Choroid plexus epithelial cell (primary cell): Measurements from ENCODE around the gene AQP3.
"Not testable (repeated sequence)": the region's sequence is repeated elsewhere in the genome, so short reads cannot be mapped to it uniquely, and the experiment has no call there.

ENCODE experiments used
- DNase-seq: peaks from one replicate; pipeline ENCODE4 v3.0.0-alpha.2; 2010; ENCODE audit warnings: low read depth
- H3K4me3 ChIP-seq: 2 replicates; pipeline ENCODE4 v1.5.1; 2011; ENCODE audit warnings: low read depth, mild to moderate bottlenecking, control low read depth, low read length, moderate library complexity
- TF ChIP-seq, protein P1 (sequence below): conservative IDR thresholded peaks from 2 replicates; pipeline ENCODE4 v1.5.1; 2011; ENCODE audit warnings: low read depth, mild to moderate bottlenecking, control low read depth, inconsistent platforms, low read length, moderate library complexity

Gene AQP3

DNA sequence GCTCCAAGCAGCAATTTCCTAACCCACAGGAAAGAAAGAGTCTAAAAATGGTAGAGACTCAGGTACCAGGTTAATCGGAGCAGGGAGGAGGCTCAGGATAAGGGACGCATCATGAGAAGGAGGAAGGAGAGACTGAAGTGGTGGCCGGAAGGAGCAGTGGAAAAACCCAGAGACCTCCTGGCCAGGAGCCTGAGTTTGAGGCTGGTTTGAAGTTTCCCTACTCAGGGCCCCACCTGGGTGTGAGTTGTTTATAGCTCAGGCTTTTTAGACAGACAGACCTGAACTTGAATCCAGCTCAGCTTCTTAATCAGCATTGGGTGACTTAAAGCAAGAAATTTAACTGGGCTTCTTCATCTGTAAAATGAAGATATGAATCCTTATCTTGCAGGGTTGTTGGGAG is 33.1 kb downstream of the AQP3 start:
- TF ChIP-seq, protein P1, sequence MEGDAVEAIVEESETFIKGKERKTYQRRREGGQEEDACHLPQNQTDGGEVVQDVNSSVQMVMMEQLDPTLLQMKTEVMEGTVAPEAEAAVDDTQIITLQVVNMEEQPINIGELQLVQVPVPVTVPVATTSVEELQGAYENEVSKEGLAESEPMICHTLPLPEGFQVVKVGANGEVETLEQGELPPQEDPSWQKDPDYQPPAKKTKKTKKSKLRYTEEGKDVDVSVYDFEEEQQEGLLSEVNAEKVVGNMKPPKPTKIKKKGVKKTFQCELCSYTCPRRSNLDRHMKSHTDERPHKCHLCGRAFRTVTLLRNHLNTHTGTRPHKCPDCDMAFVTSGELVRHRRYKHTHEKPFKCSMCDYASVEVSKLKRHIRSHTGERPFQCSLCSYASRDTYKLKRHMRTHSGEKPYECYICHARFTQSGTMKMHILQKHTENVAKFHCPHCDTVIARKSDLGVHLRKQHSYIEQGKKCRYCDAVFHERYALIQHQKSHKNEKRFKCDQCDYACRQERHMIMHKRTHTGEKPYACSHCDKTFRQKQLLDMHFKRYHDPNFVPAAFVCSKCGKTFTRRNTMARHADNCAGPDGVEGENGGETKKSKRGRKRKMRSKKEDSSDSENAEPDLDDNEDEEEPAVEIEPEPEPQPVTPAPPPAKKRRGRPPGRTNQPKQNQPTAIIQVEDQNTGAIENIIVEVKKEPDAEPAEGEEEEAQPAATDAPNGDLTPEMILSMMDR = no peak
- DNase-seq = no peak
- no peak overlapping the region for H3K4me3 ChIP-seq

DNA sequence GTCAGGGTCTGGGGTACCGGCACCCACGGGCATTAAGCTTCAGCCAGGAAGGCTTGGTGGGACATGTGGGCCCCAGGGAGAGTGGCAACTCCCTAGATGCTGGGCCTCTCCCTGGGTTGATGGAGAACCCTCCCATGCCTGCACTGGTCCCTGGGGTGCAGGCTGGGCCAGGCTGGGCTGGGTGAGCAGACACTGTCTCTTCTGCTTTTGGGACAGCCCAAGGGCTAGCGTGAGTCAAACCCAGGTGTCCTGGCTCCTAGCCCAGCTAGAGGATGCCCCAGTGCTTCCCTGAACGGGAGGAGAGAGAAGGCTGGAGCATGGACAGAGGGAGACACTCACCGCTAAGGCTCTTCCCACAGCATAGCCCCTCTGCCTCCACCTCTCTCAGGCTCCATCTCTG is 39.3 kb downstream of the AQP3 start:
- TF ChIP-seq, protein P1 = no peak
- H3K4me3 ChIP-seq = no peak overlapping the region
- no peak for DNase-seq

DNA sequence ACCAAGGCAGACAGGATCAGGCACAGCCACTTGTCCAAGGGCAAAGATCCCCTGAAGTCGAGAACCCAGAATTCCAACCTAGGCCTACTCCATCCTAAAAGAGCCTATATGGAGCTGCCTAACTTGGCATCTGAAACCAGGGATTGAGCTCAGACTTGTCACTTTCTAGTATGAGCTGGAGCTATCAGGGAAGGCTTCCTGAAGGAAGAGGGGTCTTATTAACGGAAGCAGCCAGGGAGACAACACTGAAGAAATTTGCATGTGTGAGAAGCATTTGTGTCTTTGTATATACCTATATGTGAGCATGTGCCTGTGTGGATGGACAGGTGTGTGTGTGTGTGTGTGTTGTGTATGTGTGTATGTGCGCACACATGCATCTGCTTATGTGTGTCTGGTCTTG is 40.3 kb downstream of the AQP3 start:
- TF ChIP-seq, protein P1 = no peak
- H3K4me3 ChIP-seq = no peak overlapping the region
- no peak for DNase-seq

DNA sequence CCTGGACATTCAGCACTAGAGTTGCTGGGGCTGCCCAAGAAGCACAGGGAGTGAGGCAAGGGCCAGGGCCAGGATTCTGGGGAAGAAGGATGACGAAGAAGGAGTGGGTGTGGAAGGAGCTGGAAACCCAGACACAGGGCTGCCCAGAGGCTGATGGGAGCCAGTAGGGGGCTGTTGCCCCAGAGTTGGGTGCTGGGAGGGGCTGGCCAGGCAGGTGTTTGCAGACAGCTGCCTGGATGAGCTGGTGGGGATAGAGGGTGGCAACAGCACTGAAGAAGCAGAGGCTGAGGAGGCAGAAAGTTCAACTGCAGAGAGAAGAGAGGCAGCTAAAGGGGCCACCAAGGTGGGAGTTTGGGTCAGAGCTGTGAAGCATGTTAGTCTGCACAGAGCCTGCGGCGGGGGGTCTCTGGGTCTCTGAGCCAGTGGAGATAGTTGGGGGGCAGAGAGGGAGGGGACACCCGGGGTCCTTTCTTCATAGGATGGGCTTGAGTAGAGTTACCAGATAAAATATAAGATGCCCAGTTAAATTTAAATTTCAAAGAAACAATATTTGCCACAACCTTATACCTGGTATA is 42.5 kb downstream of the AQP3 start:
- DNase-seq = no peak
- H3K4me3 ChIP-seq = no peak overlapping the region
- TF ChIP-seq, protein P1 = no peak

DNA sequence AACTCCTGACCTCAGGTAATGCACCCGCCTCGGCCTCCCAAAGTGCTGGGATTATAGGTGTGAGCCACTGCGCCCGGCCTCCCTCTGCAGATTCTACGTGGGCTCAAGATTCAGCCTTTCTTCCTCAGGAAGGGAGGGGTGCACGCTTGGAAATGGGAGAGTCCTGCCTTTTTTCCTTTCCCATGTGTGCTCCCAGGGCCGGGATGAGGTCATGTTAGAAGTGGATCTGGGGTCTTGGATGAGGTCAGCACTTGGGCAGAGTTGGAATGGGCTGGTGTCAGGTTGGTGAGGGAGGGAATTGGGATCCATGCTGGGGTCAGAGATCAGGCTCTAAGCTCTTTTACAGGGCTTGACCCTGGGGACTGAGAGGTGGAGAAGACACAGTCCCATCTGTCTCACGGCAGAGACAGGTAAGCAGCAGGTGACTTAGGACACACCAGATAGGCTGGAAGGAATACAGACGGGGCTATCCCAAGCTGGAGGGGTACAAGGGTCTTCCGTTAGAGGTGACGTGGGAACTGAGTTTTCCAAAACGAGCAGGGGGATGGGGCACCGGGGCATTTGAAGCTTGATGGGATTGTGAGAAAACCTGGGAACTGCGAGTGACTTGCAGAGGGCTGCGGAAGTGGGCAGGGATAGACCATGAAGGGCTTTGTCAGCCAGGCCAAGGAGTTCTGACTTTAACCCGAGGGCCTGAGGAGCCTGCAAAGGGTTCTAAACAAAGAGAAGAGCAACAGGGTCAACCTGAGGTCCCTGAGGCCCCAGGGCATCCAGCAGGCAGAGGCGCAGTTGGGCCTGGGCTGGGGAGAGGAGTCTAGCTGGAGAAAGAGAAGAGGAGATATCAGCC is 43.2 kb downstream of the AQP3 start:
- DNase-seq = no peak
- TF ChIP-seq, protein P1 = no peak
- no peak overlapping the region for H3K4me3 ChIP-seq

DNA sequence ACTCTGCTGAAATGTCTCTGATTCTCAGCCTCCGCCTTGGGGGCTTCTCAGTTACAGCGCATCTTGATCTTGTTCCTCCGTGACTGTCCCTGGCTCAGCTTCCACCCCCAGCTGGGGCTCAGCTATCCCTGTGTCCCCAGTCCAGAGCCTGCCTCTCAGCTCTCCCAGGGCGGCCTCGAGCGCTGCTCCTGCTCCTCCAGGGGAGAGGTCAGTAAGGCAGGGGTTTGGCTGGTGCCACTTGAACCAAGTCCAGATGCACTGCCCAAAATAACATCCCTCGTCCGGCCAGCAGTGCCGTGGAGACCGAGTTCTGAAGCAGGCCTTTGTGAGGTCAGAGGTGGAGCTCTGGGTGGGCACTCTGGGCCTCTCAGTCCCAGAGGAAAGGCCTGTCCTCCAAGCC is 45.0 kb downstream of the AQP3 start, which contains the start of gene AQP7:
Gene AQP7 (minus strand): TSS at position 198 of the 400 bp plus-strand sequence. CDS start 1,306 bp downstream, outside the sequence.
- not testable (repeated sequence) for DNase-seq, H3K4me3 ChIP-seq

DNA sequence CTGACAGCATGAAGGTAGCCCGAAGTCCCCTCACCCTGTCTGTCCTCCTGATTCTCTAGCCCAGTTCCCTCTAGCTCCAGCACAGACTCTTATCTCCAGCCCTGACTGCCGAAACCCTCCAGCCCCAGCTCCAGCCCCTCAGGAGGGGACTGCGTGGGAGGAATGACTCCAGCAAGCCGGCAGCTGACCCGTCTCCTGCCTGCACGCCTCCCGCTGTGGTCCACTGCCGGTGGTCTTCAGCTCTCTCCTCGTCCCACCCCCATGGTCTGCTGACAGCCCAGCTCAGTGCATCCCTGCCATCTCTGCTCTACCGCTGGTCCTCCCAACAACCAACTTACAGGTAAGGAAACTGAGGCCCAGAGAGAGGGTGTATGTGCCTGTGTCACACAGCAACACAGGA is 45.6 kb downstream of the AQP3 start:
- not testable (repeated sequence) for H3K4me3 ChIP-seq, DNase-seq

DNA sequence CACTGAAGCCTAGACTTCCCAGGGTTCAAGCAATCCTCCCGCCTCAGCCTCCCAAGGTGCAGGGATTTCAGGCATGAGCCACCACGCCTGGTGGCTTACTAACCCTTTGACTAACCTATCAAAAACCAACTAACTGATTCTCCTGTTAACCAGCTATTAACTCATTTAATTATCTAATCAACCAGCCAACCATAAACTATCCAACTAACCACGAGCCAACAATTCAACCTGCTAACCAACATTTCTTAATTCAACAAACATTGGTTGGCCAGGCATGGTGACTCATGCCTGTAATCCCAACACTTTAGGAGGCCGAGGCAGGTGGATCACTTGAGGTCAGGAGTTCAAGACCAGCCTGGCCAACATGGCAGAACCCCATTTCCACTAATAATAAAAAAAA is 48.3 kb downstream of the AQP3 start:
- not testable (repeated sequence) for H3K4me3 ChIP-seq, DNase-seq

DNA sequence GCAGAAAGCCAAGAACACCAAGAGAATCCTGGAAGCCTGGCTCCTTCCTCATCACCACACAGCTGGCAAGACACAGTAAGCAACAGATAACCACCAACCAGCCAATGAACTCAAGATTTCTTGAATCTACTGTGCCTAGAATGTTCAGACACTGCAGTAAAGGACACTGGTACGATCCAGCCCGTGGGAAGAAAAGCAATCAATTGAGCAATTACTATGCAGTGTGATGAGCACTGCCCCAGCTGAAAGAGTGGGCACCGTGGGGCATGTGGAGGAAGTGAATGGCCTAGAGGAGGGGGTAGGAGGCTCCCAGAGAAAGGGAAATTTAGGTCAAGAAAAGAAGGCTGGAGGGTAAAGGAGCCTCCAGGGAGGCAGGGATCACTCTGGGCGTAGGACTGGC is 49.6 kb downstream of the AQP3 start:
- H3K4me3 ChIP-seq, DNase-seq: not testable (repeated sequence)

DNA sequence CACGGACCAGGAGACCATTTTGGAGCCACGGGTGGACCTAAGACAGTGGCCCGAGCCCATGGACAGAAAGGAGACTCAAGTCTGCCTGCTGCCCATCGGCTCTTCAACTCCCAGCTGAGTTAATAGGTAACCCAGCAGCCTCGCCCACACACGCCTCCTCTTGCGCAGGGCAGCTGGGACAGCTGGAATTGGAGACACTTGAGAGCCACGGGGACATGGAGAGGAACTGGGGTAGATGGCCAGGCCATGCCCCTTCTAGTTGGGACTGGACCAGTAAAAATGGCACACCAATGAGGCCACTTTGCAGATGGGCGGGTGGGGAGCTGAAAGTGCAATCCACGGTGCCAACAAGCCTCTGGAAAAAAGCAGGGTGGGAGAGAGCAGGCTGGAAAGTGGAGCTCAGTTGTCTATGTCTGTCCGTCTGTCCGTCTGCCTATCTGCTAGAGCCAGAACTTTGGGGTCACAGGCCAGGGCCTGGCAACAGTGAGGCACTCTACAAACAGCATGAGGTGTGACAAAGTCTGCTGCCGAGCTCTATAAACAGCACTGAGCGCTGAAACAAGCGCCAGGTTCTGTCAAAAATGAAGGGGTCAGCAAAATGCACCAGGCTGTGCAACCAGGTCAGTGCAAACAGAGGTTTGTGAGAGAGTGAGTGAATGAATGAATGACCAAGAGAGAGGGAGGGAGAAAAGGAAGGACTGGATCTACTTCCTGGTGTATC is 52.1 kb downstream of the AQP3 start:
- not testable (repeated sequence) for DNase-seq

DNA sequence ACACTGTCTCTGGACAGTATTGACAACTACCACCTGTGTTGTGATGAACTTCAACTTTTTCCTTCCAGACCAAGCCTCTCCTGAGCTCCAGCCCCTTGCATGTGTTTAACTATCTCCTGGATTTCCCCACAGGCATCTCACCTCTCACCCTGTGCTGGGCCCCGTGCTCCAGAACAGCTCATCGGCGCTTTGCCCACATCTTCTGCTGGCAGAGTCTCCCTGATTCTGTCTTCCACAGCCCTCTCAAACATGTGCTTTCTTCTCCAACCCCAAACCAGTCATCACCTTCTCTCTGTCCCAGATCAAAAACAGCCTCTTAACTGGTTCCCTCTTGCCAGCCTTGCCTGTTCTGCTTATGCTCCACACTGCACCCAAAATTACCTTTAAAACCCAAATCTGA is 53.4 kb downstream of the AQP3 start:
- not testable (repeated sequence) for DNase-seq, H3K4me3 ChIP-seq

More for the DNA sequence above, 52.1 kb downstream of the AQP3 start:
- H3K4me3 ChIP-seq = not testable (repeated sequence)
